ENCODE measurements around the gene UPF1.
A peak's percentile ranks its signal among the peaks of the same experiment; 100 is the strongest.

UPF1 gene

GRCh38 chr19:18858906-18859646, 27.3 kb downstream of the UPF1 start:
- DNase-seq = no peak

- no peak for DNase-seq
Observed at GRCh38 chr19:18859676-18860301, 28.0 kb downstream of the UPF1 start.

GRCh38 chr19:18860302-18860700, 28.5 kb downstream of the UPF1 start:
- no peak for DNase-seq

- DNase-seq = no peak
Observed at GRCh38 chr19:18860725-18861124, 29.0 kb downstream of the UPF1 start.

DNA sequence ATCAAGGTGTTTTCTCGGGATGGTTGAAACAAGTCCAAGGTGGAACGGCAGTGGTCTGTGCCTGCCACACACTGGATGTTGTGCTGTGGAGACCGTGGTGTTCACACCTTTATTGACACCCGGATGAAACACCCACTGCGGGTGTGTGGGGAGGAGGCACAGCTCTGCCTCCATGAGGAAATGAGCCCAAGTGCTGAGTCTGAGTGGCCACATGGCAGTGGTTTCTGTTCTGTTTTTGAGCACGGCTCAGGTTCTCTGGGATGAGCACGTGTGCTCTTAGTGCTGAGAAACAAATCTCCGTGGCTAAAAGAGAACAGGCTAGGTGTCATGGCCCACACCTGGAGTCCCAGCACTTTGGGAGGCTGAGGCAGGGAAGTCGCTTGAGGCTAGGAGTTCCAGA, 29.5 kb downstream of the UPF1 start:
- DNase-seq = no peak

DNA sequence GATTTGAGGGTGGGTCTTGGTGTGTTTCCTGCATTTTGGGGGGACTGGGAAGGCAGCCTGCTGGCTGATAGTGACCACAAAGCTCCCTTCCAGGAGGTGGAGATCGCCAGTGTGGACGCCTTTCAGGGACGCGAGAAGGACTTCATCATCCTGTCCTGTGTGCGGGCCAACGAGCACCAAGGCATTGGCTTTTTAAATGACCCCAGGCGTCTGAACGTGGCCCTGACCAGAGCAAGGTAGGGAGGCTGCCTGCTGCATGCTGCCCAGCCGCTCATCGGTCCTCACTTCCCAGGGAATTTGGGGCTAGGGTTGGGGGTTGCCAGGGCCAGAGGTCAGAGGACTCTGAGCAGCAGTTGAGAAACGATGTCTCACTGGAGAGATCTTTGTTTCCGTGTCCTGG, 30.2 kb downstream of the UPF1 start:
- DNase-seq = no peak

- DNase-seq = no peak
Observed at GRCh38 chr19:18862976-18863842, 31.4 kb downstream of the UPF1 start.

DNA sequence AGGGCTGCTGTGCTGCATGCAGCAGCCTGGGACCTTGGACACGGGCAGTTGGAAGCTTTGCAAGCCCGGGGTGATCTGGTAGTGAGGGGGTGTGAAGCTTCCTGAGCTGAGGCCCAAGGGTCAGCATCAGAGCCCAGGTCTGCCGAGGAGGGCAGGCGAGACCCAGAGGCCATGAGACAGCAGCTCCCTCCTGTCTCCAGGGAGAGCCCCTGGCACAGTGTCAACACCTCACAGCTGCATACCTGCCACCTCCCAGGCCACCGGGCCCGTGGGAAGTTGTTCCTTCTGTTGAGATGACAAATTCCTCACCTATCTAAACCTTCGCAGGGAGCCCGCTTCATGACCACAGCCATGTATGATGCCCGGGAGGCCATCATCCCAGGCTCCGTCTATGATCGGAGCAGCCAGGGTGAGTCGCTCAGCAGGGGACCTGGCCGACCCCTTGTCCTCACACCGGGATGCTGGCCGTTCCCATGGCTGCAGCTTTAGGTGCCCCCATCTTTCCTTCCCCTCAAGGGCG, 32.1 kb downstream of the UPF1 start:
- DNase-seq = no peak

- DNase-seq = no peak
Observed at GRCh38 chr19:18865106-18865972, 33.6 kb downstream of the UPF1 start.

DNA sequence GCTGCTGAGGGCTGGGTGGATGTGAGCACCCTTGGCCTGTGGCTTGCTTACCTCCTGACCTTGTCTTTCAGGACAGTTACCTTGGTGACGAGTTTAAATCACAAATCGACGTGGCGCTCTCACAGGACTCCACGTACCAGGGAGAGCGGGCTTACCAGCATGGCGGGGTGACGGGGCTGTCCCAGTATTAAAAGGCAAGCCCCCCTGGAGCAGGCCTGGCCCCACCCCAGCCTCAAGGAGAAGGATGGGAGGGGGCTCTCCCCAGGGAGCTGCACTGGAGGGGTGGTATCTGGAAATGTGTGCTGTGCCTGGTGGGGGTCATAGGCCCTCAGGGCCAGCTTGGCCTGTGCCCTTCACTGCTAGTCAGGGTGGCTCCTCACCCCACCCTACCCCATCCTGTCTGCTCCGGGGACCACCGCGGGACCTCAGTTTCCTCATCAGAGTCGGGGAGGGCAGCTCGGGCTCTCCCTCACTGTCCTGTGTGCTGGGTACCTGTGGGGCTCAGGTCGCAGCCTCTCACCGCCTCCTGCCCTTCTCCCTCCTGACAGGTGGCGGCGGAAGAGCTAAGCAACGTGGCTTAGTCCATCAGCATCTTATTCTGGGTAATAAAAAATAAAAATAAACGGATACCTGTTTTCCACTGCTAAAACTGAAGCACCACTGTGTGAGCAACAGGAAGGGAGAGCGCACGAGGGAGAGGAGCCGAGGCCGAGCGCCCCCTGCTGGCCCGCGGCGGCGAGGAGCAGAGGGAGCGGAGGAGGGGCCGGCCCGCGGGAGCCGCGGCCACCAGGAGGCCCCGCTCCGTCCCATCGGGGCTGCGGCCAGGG, 34.4 kb downstream of the UPF1 start:
- DNase-seq = peak; percentile 19

DNA sequence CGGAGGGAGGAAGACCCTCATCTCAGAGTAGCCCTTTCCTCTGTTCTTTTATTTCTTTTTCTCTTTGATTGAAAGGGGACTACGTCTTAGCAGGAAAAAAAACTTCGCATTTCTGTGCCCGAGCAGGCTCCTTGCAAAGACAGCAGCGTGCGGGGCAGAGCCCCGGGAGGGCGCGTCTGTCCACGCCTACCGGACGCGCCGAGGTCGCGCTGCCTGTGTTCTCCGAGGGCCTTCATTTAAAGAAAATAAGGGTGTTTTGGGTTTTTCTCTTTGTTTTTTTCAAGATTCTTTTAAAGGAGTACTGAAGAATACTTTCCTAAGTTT, 35.0 kb downstream of the UPF1 start:
- no peak for DNase-seq

GRCh38 chr19:18867199-18867598, 35.4 kb downstream of the UPF1 start:
- no peak for DNase-seq

- no peak for DNase-seq
Observed at GRCh38 chr19:18867751-18868150, 36.0 kb downstream of the UPF1 start.

DNA sequence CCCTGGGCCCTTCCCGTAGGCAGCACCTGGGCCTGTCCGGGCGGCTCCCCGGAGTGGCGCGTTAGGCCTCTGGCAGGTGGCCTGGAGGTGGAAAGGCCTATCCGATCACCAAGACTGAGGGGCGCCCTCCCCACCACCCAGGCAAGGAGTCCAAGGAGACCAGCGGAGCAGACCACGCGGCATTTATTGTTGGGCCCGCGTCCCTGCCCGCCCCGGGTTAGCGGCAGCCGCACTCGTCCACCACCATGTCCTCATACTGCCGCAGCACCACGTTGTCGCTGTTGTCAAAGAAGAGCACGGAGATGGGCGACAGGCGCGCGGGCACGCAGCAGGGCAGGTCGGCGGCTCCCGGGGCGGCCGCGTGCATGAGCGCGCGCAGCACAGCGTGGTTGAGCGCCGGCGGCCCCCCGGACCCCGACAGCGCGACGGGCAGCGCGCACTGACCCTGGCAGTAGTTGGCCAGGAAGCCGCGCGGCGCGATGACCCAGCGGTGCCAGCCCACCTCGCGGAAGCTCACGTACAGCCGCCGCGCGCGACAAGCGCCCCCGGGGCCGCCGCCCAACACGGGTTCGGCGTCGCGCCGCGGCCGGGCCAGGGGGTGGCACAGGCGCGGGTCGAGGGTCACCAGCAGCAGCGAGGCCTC, 36.7 kb downstream of the UPF1 start:
- no peak for DNase-seq

DNA sequence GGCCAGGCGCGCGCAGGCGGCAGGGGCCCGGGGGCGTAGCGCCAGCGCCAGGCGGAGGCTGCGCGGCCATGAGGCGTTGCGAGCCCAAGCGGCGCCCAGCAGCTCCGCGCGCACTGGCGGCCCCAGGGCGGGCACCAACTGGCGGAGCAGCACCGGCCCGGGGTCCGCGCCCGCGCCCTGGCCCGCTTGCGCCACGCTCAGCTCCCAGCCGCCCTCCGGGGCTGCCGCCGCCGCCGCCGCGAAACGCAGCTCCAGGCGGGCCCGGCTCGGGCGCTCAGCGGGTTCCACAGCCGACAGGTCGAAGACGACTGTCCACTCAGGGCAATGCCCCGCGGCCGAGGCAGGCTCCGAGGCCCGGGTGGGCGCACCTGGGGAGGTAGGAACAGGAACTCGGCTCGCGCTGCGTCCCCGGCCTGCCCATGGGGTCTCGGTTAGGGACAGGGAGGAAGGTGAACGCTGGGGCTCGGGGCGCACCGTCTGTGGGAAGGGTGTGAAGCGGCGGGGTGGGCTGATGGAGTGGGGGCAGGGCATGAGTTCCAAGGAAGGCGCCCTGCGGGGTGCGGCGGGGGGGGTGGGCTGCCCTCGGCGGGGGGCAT, 37.4 kb downstream of the UPF1 start:
- no peak for DNase-seq

- no peak for DNase-seq
Observed at GRCh38 chr19:18869781-18870530, 38.2 kb downstream of the UPF1 start.

DNA sequence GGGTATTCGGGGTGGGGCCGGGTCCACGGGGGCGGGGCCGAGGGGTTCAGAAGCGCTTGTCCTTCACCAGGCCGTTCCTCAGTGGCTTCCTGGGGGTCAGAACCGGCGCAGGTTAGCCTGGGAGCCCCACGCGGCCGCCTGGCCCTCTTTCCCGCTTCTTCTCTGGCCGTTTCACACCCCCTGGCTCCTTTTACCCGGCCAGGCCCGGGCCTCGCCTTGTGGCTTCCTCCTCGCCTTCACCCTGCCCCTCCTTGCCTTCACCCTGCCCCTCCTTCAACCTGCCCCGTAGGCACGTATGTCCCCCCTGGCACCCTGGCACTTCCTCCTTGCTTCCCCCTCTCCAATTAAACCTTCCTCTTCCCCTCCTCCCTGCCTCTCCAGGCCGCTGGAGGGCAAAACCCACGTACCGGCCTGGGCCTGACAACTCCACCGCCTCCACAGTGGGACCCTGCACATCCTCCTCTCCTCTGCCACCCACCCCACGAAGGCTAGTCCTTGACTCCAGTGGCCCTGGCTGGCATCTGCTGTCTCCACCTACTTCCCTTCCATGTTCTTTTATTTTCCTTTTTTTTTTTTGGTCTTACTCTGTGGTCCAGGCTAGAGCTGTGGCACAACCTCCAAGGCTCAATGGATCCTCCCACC, 38.9 kb downstream of the UPF1 start:
- DNase-seq = no peak

DNA sequence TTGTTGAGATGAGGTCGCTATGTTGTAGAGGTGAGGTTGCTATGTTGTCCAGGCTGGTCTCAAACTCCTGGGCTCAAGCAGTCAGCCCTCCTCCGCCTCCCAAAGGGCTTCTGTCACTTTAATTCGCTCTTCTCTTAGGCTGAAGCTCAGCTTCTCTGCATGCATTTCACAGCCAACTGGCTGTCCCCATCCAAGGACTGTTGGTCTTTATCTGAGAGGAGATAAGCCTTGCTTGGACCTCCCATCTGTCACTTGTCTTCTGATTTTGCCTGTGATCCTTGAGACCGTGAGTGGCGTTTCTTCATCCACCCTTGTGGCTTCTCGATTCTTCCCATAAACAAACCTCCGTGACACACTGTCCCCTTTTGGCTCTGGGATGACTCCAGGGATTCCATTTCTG, 39.8 kb downstream of the UPF1 start:
- no peak for DNase-seq

GRCh38 chr19:18875726-18876125, 44.0 kb downstream of the UPF1 start:
- DNase-seq = no peak

DNA sequence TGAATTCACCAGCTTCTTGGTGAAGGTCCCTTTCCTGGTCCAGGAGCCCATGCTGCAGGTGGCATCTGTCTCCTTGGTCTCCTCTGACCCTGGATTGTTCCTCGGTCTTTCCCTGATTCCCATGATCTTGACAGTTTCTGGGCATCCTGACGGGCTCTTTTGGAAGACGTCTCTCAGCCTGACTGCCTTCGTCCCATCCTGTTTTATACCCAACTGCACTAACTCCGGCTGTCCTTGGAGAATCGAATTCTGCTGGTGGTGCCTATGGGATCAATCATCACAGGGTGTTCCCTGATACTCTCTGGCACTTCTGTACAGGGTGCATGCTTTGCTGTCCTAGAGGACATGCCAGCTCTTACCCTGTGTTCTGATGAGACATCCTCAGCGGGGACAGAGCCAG, 45.1 kb downstream of the UPF1 start:
- no peak for DNase-seq

Measured in NCI-H226 (cell line).